Colonic mucosa (tissue), 4 donors: ENCODE data around the gene PARN. TPM values are rescaled to one million over a fixed set of nuclear protein-coding genes. Genes with fewer than 3 reads are reported as not detected.

Experiments
- DNase-seq: peaks from one replicate; pipeline ENCODE4 v3.0.0-alpha.2; 2020
- H3K27ac ChIP-seq: fragments of 200-600 bp; one replicate; pipeline ENCODE4 v1.8.0; 2021
- H3K27me3 ChIP-seq: fragments of 200-600 bp; one replicate; pipeline ENCODE4 v1.8.0; 2021
- H3K36me3 ChIP-seq: fragments of 200-600 bp; one replicate; pipeline ENCODE4 v1.8.0; 2021
- H3K4me1 ChIP-seq: fragments of 200-600 bp; one replicate; pipeline ENCODE4 v1.8.0; 2021; ENCODE audit warnings: mild to moderate bottlenecking
- H3K4me3 ChIP-seq: fragments of 200-600 bp; one replicate; pipeline ENCODE4 v1.8.0; 2021
- H3K9ac ChIP-seq, 2 donors: one replicate each; pipeline ENCODE4 v1.7.0; 2013; ENCODE audit warnings: control low read depth in 2 of 2, low read depth in 2 of 2, low read length in 2 of 2
- H3K9me3 ChIP-seq: fragments of 200-600 bp; one replicate; pipeline ENCODE4 v1.8.0; 2021
- CTCF ChIP-seq: fragments of 200-600 bp; IDR thresholded peaks from one replicate; pipeline ENCODE4 v1.8.0; 2022; ENCODE audit warnings: antibody characterized with exemption, mild to moderate bottlenecking
- intact Hi-C: fragments of 100-400 bp; cut with DNase I; formaldehyde crosslinking; loops from one replicate; pipeline ENCODE4 v1.14.1; 2022
- total RNA-seq, 2 donors: library from RNA; stranded (reverse); fragmentation: NEBNext Ultra II Directional in 1 of 2; extraction: Animal tissue kit (Norgen Biotek cat#: 25700) in 1 of 2; gene quantifications; one replicate each; pipeline ENCODE4 v1.2.1, GENCODE V29; 2021
- donor health status: healthy.
- donor health status: DM: no; HTN: no; CAD: no.
- donor health status: DM: no; HTN: no; CAD: no.

The PARN gene
- total RNA-seq, 2 donors from 2014 or later: 24.2 to 25.6 TPM

- Histone ChIP-seq H3K4me1 (peaks cover 5% of the 10 kb centered on the region), H3K9me3 (no peaks in the 10 kb centered on the region), H3K36me3 (no peaks in the 10 kb centered on the region), H3K27ac (no peak overlapping the region), H3K9ac (no peak overlapping the region), H3K4me3 (no peak overlapping the region), H3K27me3 (no peaks in the 10 kb centered on the region)
- TF ChIP-seq CTCF: no peak
- intact Hi-C loops: no loop called here
- DNase-seq: no peak
Observed at GRCh38 chr16:14499110-14499509, 130.9 kb downstream of the PARN start.

GRCh38 chr16:14497245-14498082, 132.6 kb downstream of the PARN start:
- Histone ChIP-seq H3K4me1 (peaks cover 5% of the 10 kb centered on the region), H3K9ac (no peak overlapping the region), H3K27ac (no peak overlapping the region), H3K36me3 (no peaks in the 10 kb centered on the region), H3K9me3 (no peaks in the 10 kb centered on the region), H3K4me3 (no peak overlapping the region), H3K27me3 (no peaks in the 10 kb centered on the region)
- TF ChIP-seq CTCF: no peak
- no peak for DNase-seq
- intact Hi-C loops: no loop called here

GRCh38 chr16:14496786-14497185, 133.3 kb downstream of the PARN start:
- no peaks in the 10 kb centered on the region for H3K36me3 ChIP-seq
- DNase-seq: no peak
- no peak overlapping the region for H3K4me3 ChIP-seq
- H3K9me3 ChIP-seq: no peaks in the 10 kb centered on the region
- no peaks in the 10 kb centered on the region for H3K27me3 ChIP-seq
- peaks cover 1% of the 10 kb centered on the region for H3K4me1 ChIP-seq
- intact Hi-C loops: no loop called here
- H3K27ac ChIP-seq: no peak overlapping the region
- no peak overlapping the region for H3K9ac ChIP-seq
- TF ChIP-seq CTCF: no peak

DNA sequence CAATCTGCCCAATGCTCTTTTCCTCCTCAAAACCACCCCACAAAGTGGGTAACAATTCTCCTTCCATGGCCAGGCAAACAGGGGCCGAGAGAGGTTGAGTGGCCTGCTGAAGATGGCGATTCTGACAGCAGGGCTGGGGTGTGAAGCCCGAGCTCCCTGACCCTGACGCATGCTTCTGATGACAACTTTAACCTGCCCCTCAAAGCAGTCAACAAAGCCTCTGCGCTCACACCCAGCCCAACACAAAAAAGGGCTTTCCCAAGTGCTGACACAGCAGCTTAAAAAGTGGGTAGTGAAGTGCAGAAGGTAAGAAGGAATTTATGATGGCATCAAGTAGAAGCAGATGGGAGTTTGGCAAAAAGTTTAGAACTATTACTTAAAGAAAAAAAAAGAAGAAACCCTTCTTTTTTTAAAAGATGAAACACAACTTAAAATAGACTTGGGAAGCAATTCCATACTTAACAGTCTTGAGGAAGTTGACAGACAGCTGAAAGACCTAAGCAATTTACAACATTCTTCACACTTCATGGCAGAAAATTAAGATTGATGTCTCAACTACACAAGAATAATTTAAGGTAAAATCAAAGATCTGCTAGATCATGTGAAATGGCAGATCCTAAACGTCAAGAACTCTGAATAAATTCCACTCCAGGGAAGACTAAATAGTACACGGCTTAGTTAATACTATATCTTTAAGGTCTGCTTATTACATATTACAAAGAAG, 133.9 kb downstream of the PARN start:
- H3K27ac ChIP-seq: no peak overlapping the region
- DNase-seq: no peak
- intact Hi-C loops: no loop called here
- no peak overlapping the region for H3K4me3 ChIP-seq
- TF ChIP-seq CTCF: no peak
- no peaks in the 10 kb centered on the region for H3K9me3 ChIP-seq
- H3K4me1 ChIP-seq: no peaks in the 10 kb centered on the region
- no peaks in the 10 kb centered on the region for H3K36me3 ChIP-seq
- no peak overlapping the region for H3K9ac ChIP-seq
- H3K27me3 ChIP-seq: no peaks in the 10 kb centered on the region

DNA sequence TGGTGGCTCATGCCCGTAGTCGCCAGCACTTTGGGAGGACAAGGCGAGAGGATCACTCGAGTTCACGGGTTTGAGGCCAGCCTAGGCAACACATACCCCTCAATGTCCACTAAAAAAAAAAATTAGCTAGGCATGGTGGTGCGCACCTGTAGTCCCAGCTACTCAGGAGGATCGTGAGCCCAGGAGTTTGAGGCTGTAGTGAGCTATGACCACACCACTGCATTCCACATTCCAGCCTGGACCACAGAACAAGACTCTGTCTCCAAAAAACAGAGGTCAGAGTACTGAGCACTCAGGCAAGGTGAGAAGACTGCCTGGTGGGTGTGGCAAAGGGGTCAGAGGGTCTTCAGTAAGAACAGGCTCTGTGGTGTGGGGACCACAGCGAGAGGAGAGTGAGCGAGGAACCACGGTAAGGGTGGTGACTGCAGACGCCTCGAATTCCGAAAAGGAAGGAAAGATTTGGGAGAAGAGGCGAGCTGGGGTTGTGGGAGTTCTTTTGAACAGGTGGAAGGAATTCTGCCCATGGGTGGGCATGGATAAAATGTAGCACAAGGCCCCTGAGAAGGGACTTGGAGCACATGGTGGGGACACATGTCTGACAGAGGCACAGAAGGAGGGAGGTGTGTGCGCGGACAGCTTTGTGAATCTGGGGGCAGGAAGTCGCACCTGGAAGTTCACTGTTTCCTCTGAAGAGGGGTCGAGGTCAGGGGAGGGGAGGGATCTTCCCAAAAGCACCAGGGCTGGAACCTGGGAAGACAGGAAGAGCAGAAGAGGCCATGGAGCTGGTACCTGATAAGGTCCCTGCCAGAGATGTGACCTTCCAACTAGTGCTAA, 134.6 kb downstream of the PARN start:
- H3K4me1 ChIP-seq: no peaks in the 10 kb centered on the region
- no peaks in the 10 kb centered on the region for H3K27me3 ChIP-seq
- H3K9me3 ChIP-seq: no peaks in the 10 kb centered on the region
- intact Hi-C loops: no loop called here
- no peak overlapping the region for H3K27ac ChIP-seq
- DNase-seq: no peak
- H3K4me3 ChIP-seq: no peak overlapping the region
- H3K9ac ChIP-seq: no peak overlapping the region
- H3K36me3 ChIP-seq: no peaks in the 10 kb centered on the region
- TF ChIP-seq CTCF: no peak
